NCI-H526 (cell line): ENCODE data around the gene ENO1.

ENCODE experiments used
- DNase-seq, 2 experiments: peaks; one replicate each; lab custom pipeline; 2025; lab: John Stamatoyannopoulos, UW

The ENO1 gene

DNA sequence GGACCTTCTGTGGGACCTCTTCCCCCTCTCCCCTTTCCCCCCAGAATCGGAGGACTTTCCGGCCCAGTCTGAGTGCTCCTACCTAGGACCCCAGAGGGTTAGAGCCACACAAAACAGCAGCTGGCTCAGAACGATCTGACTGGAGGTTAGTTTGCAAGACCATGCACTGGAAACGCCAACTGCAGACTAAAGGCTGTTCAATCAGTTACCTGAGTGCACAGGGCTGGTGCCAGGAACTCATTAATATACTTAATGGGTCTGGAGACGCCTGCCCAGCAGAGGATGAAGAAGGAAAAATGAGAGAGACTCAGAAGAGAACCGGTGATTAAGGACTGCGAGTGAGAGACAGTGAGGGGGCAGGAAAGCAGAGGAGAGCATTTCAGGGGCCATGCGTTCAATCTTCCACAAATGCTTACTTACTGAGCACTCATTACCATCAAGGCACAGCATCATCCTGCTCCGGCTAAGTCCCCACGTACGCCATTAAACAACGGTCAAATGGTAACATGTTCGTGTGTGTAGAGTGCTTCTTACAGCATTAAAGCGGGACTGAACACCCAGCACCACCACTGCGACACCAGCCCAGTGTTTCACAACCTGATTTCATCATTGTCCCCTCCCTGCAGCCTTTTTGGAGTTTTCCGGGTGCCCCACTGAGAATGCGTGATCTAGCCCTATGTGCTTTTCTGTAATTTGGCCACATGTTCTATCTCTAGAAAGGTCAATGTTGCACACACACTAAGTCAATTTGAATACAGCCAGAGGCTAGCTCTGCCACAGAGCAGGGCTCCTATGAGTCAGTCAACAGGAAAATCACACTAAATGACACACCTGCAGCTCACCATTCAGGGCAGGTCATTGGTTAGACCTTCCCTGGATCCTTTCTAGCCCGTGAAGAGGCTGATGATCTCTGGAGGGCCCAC, 7.6 kb downstream of the ENO1 start:
- no peak for DNase-seq

DNA sequence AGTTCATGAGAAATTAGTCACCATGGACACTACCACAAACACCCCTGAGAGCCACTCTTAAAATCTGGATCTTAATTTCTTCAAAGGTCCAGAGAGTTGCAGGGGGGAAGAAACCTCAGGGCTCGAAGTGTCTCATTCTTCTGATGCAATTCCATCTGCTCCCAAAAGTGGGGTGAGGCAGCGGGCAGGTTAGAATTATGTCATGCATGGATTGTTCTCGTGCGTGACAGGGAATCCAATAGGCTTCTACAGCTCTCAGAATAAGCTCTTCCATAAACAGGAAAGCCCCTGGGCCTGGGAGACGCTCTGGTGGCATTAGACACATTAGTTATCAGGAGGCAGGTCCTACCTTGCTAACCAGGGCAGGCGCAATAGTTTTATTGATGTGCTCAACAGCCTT, 8.4 kb downstream of the ENO1 start:
- DNase-seq, result no peak

DNA sequence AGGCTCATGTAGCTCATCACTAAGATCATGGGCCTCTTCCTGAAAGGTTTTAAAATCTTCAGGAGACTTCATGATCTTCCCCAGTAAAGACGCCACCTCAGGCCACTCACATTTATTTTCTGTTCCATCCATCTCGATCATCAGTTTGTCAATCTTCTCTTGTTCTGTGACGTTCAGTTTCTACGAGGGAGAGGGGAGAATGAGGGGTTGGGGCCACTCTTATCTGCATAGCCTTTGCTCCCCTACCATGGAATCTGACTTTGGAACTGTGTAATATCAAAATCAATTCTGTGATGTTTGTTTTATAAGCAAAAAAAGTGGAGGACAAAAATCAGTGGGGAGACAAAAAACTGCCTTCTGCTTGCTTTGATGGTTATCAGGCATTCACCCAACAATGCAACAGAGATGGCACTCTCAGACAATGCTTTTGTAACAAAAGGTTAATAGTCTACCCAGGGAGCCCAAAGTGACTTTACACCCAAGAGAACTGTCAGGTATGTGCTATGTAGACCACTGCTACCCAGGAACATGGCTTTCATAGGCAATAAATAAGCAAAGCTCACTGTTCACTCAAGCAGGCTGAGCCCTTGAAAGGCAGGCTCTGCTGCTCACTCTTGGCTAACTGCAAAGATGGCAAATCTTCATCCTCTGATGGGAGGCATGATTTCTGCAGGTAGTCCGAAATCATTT, 10.5 kb downstream of the ENO1 start:
- no peak for DNase-seq

DNA sequence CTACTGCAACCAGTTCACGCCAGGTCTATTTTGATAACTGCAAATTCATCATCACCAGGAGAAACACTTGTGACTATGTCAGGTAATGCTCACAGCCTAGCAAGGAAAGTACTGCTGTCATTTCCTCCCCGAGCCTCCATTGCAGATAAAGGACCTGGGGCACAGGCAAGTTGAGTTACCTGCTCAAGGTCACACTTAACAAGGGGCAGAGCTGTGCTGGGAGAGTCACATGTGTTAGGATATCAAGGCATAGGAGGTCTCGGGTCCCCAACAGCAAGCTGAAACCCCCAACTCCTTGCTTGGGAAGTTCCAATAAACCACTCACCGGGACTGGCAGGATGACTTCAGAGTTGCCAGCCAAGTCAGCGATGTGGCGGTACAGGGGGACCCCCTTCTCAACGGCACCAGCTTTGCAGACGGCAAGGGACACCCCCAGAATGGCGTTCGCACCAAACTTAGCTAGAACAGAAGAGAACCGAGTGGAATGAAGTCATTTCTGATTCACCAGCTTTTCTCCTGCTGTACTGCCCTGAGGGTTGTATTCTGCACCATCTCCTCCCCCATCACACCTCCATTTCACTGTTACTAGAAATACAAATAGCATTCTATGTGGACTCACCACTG, 11.6 kb downstream of the ENO1 start:
- DNase-seq, result no peak

DNA sequence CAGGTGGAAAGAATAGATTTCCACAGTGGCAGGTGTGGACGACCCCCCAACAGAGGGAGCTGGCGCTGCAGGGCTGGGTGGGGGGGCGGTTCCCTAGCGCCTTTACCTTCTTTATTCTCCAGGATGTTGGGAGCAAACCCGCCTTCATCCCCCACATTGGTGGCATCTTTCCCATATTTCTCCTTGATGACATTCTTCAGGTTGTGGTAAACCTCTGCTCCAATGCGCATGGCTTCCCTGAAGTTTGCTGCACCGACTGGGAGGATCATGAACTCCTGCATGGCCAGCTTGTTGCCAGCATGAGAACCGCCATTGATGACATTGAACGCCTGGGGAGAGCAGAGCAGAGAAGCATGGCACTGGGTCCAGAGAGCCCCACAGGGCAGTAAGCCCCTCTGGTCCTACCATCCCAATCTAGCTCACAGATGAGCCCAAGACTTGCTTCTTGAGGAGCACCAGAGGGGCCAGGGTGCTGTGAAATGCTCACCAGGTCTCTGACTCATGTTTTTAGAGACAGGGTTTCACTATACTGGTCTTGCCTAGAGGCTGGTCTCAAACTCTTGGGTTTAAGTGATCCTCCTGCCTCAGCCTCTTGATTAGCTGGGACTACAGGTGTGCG, 12.2 kb downstream of the ENO1 start:
- no peak for DNase-seq

DNA sequence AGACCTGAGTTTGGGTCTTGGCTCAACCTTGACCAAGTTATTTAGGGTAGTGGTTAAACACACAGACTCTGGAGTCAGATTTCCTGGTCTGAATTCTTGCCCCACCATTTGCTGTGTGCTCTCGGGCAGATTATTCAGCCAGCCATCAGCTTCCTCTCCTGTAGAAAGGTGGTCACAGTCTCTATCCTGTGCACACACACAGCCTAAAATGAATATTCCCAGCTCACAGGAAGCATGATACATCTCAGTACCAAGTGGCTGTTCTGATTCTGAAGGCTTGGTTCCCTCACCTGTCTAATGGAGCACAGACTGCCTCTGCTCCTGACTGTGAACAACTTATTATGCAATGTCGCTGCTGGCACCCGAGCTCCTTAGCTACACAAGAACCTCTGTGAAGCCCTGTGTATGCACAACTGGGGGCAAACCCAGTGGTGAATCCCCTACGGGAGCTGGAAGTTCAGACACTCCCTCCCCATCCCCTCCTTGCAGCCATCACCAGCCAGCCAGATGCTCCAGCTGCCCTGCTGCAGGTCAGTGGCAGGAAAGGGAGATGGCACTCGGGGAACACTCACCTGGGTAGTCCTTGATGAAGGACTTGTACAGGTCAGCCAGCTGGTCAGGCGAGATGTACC, 13.7 kb downstream of the ENO1 start:
- no peak for DNase-seq

DNA sequence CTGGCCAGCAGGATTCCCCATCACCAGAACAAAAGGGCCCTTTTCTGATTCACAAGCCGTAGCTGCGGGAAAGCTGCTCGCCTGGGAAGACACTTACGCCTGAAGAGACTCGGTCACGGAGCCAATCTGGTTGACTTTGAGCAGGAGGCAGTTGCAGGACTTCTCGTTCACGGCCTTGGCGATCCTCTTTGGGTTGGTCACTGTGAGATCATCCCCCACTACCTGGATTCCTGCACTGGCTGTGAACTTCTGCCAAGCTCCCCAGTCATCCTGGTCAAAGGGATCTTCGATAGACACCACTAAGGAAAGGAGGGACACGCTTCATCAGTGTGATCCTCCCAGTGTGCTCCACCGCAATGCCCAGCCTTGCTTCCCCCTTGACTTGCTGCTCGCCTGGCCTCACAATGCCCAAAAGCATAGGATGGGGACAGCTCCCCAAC, 14.7 kb downstream of the ENO1 start:
- DNase-seq, result no peak

DNA sequence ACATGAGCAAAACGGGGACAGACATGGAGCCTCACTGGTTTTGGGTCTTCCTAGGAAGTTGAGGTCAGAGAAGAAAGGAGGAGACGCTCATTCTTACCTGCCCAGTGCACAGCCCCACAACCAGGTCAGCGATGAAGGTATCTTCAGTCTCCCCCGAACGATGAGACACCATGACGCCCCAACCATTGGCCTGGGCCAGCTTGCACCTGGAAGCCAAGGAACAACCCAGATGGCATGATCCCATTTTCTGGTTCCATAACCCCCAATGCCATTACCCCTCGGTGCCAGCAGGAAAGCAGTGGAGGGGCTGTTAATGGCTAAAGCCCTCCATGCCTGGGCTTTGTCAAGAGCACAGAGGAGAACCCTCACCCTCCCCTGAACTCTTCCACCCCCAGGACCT, 15.3 kb downstream of the ENO1 start:
- no peak for DNase-seq

DNA sequence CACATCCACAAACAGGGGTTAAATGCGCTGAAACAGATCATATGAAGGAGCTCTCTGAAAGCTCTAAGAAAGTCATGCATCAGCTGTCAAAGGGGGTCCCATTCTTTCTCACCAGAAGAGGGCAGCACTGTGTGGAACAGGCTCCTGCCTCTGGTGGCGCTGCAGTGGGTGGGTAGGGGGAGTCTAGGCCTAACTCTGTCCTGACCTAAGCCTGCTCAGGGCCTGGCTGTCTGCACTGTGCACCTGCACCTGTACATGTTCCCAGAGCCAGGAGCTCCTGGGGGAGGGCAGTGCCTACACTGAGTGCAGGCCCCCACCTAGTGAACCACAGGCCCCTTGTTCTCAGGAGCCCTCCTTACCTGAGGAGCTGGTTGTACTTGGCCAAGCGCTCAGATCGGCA, 16.0 kb downstream of the ENO1 start:
- DNase-seq, result peak; percentile 27 to 65

DNA sequence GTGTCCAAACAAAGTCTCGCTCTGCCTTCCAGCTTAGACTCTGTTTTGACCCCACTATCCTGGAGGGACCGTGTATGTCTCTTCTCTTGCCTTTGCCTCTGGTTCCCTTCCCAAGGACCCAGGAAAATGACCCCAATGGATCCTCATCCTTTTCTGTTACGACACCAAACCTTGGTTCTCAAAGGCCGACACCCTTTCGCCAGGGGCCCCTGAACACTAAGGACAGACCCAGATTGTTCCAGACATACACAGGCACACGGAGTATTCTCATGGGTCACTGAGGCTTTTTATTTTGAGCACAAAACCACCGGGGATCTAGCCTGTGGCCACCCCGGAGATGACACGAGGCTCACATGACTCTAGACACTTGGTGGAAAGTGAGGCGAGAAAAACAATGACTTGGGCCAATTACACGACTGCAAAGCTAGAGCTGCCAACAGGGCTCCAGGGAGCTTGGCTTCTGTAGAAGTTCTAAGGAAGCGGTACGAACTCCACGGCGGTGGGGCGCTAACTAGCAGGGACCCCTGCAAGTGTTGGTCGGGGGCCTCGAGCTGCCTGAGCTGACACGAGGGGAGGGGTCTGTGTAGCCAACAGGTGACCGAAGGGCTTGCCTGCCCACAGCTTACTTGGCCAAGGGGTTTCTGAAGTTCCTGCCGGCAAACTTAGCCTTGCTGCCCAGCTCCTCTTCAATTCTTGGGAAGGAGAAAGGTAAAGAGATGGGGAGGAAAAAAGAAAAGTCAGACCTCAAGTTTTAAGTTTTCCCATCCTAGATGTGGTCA, 17.6 kb downstream of the ENO1 start:
- DNase-seq, result no peak

DNA sequence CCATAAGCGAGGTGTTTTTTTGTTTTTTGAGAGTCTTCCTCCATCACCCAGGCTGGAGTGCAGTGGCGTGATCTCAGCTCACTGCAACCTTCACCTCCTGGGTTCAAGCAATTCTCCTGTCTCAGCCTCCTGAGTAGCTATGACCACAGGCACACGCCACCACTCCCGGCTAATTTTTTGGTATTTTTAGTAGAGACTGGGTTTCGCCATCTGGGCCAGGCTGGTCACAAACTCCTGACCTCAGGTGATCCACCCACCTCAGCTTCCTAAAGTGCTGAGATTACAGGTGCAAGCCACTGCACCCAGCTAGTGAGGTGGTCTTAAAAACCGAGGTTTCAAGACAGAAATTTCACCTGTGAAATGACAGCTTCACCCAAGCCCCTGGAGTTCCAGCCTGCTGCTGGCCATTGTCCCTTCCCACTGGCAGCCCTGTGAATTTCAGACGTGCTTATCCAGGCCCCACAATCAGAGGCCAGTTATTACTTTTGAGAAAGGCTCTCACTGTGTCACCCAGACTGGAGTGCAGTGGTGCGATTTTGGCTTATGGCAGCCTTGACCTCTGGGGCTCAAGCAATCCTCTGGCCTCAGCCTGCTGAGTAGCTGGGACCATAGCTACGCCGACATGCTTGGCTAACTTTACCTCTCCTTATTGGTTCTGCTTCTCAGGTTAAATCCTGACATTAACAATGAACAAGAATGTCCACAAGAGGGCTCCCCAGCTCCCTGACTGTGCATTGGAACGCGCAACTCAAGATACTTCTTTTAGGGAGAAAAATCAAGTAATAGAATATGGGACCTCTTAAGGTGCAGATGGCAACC, 19.4 kb downstream of the ENO1 start:
- DNase-seq, result peak; percentile 21 to 57

DNA sequence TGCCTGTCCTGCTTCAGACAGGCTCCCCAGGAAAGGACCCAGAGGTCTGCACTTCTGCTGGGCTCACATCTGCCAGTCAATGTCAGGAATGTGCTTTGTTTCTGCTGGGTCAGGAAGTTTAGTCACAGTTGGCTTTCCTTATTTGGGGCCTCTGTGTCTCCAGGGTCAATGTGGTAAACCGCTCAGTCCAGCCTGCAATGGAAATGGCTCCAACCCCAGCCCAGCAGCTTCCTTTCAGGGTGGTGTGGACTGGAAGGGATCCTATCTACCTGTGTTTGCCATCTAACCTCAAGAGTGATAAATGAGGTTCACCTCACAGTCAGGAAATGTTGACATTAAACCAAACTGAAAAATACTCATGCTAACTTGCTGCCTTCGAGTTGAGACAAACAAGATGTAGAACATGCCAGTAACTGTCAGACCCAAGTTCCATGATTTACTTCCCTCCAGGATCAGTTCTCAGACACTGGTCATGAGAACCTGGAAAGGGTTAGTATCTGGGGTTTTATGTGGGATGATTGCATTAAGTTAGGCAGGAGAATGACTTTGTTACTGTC, 20.3 kb downstream of the ENO1 start:
- DNase-seq, result no peak

DNA sequence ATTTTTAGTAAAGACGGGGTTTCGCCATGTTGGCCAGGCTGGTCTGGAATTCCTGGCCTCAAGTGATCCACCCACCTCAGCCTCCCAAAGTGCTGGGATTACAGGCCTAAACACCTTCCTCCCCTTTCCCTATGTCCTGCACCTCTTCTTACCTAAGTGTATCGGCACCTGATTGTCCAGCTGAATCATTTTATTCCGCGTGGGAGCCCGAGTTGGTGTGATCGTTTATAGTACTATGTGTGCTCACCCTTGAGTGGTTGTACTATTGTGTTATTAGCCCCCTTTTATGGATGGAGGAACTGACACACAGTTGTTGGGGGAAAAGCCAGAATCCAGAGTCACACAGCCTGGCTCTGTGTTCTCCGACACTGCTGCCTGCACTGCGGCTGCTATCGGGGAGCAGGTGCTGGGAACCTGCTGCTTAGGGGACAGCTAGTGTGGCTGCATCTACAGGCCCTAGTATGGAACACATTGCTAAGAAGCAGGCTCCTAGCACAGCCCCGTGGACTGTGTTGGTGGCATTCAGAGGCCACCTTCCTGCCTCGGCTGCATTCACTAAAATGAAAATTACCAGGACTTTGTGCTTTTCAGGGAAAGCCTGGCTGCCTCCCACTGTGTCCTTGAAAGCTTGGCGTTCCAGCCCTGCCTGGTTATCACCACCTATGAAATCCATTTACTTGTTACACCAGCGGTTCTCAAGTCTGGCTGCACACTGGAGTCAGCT, 21.6 kb downstream of the ENO1 start:
- DNase-seq, result no peak

DNA sequence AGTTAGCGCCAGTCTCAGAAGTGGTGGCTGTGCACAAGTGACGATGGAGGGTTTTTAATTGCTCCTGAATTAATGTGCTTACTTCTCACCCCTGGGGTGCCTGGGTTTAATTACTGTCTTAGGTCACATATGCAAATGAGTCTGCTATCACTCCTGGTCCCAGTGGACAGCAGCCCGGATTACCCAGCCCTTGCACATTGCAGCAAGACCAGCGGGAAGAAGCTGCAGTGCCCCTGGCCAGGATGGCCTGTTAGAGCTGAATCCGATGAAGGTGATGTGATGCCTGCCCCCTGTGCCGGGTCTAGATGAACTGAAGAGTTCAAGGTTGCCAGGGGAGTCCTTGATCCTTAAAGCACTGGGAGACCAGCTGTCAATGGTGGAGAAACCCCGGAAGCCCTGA, 24.2 kb downstream of the ENO1 start:
- peak in 1 of 2 experiments; percentile 17 for DNase-seq

DNA sequence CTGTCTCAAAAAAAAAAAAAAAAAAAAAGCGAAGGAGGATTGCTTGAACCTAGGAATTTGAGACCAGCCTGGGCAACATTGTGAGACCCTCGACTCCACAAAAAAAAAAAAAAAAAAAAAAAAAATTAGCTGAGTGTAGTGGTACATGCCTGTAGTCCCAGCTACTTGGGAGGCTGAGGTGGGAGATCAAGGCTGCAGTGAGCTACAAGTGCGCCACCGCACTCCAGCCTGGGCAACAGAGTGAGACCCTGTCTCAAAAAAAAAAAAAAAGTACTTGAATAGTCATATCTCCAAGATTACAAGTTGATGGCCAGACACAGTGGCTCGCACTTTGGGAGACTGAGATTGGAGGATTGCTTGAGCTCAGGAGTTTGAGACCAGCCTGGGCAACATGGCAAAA, 27.4 kb downstream of the ENO1 start:
- DNase-seq, result no peak

DNA sequence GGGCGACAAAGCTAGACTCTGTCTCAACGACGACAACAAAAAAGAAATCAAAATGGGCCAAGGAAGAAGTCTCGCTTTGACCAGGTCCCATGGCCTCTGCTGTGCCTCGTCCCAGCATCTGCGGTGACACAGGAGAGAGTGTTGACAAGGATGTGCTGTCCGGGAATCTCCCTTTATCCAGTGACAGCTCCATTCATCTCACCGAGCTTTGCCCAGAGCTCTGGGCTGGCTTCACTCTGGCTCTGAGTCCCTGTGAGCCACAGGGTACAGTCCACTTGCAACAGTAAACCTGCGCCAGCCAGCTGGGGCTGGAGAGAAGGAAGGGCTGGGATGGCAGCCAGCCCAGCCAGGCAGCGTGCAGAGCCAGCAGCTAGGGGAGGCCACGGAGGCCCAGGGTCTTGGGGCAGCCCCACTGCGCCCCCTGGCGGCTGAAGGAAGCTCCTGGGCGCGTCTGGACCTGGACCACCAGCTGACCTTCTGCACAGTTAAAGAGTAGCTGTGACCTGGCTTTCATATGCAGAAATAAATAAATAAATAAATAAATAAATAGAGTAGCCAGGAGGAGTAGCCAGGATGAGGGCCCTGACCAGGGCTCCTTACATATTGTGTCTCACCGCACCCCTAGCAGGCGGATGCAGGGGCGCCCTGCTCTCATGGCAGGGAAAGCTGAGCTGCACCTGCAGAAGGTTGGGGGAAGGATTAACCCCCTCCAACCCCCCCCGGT, 29.7 kb downstream of the ENO1 start:
- peak; percentile 75 to 92 for DNase-seq

DNA sequence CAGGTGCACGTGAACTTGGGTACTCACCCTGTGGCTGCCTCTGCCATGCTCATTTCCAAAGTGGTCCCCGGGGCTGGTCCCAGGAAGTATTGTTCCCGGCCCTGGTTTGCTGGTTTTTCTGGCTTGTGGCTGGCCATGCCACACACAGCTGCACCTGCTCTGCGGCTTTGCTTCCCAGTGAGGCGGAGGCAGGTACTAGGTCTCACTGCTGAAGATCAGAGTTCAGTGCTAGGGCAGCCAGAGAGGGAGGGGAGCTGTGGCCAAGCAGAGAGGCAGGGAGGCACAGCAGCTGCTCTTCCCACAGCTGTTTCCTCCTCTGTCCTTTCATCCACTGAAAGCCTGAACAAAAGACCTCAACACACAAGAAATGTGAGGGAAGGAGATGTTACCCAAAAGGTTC, 30.5 kb downstream of the ENO1 start:
- no peak for DNase-seq

DNA sequence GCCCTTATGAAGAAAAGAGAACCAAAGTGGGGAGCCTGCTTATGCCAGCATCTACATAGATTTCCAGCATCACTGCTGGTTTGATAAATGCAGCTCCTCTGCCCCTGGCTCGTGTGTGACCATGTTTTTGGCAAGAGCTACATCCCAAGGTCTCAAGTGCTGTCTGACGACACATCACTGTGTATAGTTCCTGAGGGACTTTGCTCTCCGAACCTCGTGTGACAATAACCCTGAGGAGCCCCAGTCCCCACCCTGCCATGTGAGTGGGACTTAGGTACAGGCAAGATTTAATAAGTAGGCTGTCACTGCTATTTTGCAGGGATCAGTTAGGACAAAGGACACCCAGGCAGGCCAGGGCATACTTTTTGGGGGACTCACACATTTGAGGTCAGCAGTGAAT, 32.2 kb downstream of the ENO1 start:
- DNase-seq, result no peak
